HG03175 (cell line): Measurements from ENCODE around the gene IFNA8.
"Not testable (repeated sequence)": the region's sequence is repeated elsewhere in the genome, so short reads cannot be mapped to it uniquely, and the experiment has no call there.

Experiments used
- ATAC-seq: cut with Tn5 transposase; IDR thresholded peaks from one replicate; pipeline ENCODE4 v1.9.1; 2021; ENCODE audit warnings: mild to moderate bottlenecking, moderate library complexity; ENCODE audit not compliant: unreplicated experiment

Gene IFNA8

GRCh38 chr9:21415493-21416267 lies 6.8 kb downstream of the IFNA8 start:
- no peak for ATAC-seq

DNA sequence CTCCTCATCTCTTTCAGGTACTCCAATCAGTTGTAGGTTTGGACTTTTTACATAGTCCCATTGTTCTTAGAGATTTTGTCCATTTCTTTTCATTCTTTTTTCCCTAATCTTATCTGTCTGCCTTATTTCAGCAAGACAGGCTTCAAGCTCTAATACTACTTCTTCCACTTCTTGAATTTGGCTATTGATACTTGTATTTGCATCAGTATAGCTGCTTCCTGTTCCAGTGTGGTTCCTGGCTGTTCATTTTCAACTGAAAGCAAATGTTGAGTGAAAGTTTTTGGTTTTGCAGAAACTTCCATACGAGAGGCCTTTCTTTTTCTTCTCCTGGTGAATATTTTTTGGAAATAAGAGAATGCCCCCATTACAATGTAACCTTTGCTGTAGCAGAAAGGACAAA lies 19.3 kb downstream of the IFNA8 start:
- no peak for ATAC-seq

DNA sequence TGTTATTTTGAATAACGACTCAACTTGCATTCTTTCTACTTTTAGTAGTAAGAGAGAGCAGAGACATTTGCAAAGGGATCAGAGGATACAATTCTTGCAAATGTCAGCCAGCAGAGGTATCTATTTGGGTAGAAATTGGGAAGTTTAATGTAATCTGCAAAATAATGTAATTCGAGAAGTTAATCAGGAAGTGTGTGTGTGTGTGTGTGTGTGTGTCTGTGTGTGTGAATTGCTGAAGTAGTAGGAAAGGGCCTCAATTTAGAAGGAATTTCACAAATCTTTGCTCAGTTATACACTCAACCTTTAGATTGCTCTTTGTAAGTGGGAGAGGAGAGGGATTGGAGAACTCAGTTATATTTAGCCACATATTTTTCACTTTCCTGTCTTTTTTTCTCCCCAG lies 20.3 kb downstream of the IFNA8 start:
- ATAC-seq = no peak

GRCh38 chr9:21432672-21433425 lies 23.9 kb downstream of the IFNA8 start:
- ATAC-seq = peak; percentile 77

GRCh38 chr9:21434202-21435014 lies 25.5 kb downstream of the IFNA8 start:
- ATAC-seq = no peak

GRCh38 chr9:21435015-21435383 lies 26.1 kb downstream of the IFNA8 start:
- ATAC-seq = not testable (repeated sequence)

DNA sequence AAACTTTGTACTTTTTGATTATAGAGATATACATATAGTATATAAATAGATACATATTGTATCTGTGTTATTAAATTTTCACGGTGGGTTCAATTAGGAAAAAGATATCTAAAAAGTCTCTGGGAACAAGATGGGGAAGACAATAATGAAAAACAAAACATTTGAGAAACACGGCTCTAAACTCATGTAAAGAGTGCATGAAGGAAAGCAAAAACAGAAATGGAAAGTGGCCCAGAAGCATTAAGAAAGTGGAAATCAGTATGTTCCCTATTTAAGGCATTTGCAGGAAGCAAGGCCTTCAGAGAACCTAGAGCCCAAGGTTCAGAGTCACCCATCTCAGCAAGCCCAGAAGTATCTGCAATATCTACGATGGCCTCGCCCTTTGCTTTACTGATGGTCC lies 31.2 kb downstream of the IFNA8 start, which contains the start of gene IFNA1:
Gene IFNA1 (plus strand): TSS at position 301 of the 400 bp plus-strand sequence. CDS start 69 bp downstream, at position 370.
- no peak for ATAC-seq

- ATAC-seq = peak; percentile 94
These were observed 35.1 kb downstream of the IFNA8 start for GRCh38 chr9:21443849-21444625.

- not testable (repeated sequence) for ATAC-seq
These were observed 40.4 kb downstream of the IFNA8 start for GRCh38 chr9:21449312-21449711.

DNA sequence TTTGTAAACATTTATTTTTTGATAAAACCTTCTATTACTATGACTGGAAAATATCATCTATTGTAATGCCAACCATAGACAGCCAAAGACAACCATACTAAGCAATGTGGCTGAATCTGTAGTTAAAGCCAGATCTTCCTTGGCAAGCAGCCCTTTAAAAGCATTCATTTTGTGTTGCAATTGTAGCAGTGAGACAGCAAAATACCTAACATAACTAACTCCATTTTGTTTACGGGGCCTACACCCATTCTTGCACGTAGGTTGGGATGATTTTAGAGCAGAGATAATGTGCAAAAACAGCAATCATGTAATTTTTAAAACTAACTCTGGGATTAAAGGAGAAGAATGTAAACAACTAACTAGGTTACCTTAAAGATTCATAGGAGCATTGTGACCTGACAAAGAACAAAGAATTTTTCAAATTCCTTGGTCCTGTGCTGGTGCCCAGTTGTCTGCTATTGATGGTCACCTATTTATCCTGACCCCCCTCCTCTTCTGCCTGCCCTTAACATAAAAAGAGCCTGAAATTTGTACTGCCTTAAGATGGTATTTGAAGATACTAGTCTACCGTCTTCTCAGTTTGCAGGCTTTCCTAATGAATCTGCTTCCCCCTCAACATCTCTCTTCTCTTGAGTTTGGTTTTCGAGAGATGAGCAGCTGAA lies 41.9 kb downstream of the IFNA8 start:
- ATAC-seq = no peak

DNA sequence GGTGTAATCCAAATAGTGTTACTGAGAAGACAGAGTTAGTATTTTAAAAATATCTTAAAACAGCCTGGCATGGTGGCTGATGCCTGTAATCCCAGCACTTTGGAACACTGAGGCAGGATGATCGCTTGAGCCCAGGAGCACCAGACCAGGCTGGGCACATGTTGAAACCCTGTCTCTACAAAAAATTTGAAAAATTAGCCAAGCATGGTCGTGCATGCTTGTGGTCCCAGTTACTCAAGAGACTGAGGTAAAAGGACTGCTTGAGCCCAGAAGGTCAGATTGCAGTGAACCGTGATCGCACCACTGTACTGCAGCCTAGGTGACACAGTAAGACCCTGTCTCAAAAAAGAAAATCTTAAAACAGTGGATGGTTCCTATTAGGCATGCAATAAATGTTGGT lies 43.8 kb downstream of the IFNA8 start:
- no peak for ATAC-seq

- no peak for ATAC-seq
These were observed 45.2 kb downstream of the IFNA8 start for GRCh38 chr9:21454149-21454548.

- peak; percentile 93 for ATAC-seq
These were observed 46.4 kb downstream of the IFNA8 start for GRCh38 chr9:21455320-21455719.
